PC-9 (cell line): ENCODE results near the gene CACNA1D. TPM values are rescaled to one million over a fixed set of nuclear protein-coding genes. Genes with fewer than 3 reads are reported as not detected.

Experiments used
- BruUV-seq: library from RNA; stranded (reverse); fragments of 400-500 nt; replicated peaks from 2 replicates; lab custom pipeline; 2021; lab: Mats Ljungman, UMichigan
- CTCF ChIA-PET: fragments of 300-600 bp; sonication (Branson Sonifier 250); formaldehyde crosslinking; loops from one replicate; lab custom pipeline; 2022; ENCODE audit warnings: antibody characterized with exemption; lab: Charles Lee
- POLR2A ChIA-PET: fragments of 300-600 bp; sonication (Branson Sonifier 250); formaldehyde crosslinking; loops from one replicate; lab custom pipeline; 2022; ENCODE audit warnings: antibody characterized with exemption; ENCODE audit not compliant: unreplicated experiment; lab: Charles Lee
- DNase-seq, 2 experiments: peaks; one replicate each; pipeline versions ENCODE4 v3.0.0 to v3.0.0-alpha.2; 2015 to 2022; ENCODE audit warnings: mixed read lengths in 1 of 2
- H2AFZ ChIP-seq: fragments of 200-600 bp; sonication (generic); 2 replicates; pipeline ENCODE4 v1.8.1; 2017; ENCODE audit warnings: antibody characterized with exemption
- H3F3A ChIP-seq: fragments of 200-600 bp; sonication (generic); 2 replicates; pipeline ENCODE4 v1.8.1; 2017; ENCODE audit warnings: antibody characterized with exemption, mild to moderate bottlenecking, low read depth; ENCODE audit not compliant: insufficient read depth
- H3K27ac ChIP-seq: fragments of 200-600 bp; sonication (generic); 2 replicates; pipeline ENCODE4 v1.6.1; 2016; ENCODE audit warnings: mixed run types
- H3K27me3 ChIP-seq: fragments of 200-600 bp; sonication (generic); 2 replicates; pipeline ENCODE4 v1.6.1; 2016; ENCODE audit warnings: low read depth, mixed run types; ENCODE audit not compliant: insufficient read depth
- H3K36me3 ChIP-seq: fragments of 200-600 bp; sonication (generic); 2 replicates; pipeline ENCODE4 v1.6.1; 2016; ENCODE audit warnings: low read depth, mixed run types
- H3K4me1 ChIP-seq: fragments of 200-600 bp; sonication (generic); replicated peaks from 2 replicates; pipeline ENCODE4 v1.6.1; 2016; ENCODE audit warnings: mixed run types; ENCODE audit not compliant: insufficient read depth
- H3K4me2 ChIP-seq: fragments of 200-600 bp; sonication (generic); 2 replicates; pipeline ENCODE4 v1.6.1; 2017; ENCODE audit warnings: mixed run types
- H3K4me3 ChIP-seq: fragments of 200-600 bp; sonication (generic); 2 replicates; pipeline ENCODE4 v1.6.1; 2016; ENCODE audit warnings: mixed run types
- H3K79me2 ChIP-seq: fragments of 200-600 bp; sonication (generic); 2 replicates; pipeline ENCODE4 v1.6.1; 2017; ENCODE audit warnings: low read depth, mixed run types
- H3K9me2 ChIP-seq: fragments of 200-600 bp; sonication (generic); 2 replicates; pipeline ENCODE4 v1.8.1; 2017; ENCODE audit warnings: mild to moderate bottlenecking; ENCODE audit not compliant: insufficient read depth
- H3K9me3 ChIP-seq: fragments of 200-600 bp; sonication (generic); 2 replicates; pipeline ENCODE4 v1.8.1; 2016; ENCODE audit warnings: low read depth; ENCODE audit not compliant: insufficient read depth
- H4K20me1 ChIP-seq: fragments of 200-600 bp; sonication (generic); 2 replicates; pipeline ENCODE4 v1.8.1; 2017; ENCODE audit not compliant: insufficient read depth
- EZH2 ChIP-seq: fragments of 200-600 bp; sonication (generic); IDR thresholded peaks from 2 replicates; pipeline ENCODE4 v1.8.0; 2017; ENCODE audit warnings: antibody characterized with exemption, low read depth
- intact Hi-C: fragments of 100-400 bp; cut with micrococcal nuclease; formaldehyde crosslinking; loops from one replicate; pipeline ENCODE4 v1.10.0; 2022; ENCODE audit not compliant: unreplicated experiment
- total RNA-seq: library from RNA; stranded (reverse); gene quantifications from 2 replicates; pipeline ENCODE4 v1.2.3, GENCODE V29; 2021
- TF ChIP-seq, protein P1 (sequence below): fragments of 200-600 bp; sonication (generic); conservative IDR thresholded peaks from 2 replicates; pipeline ENCODE4 v1.6.1; 2017; ENCODE audit warnings: mixed run types, antibody characterized with exemption, mild to moderate bottlenecking, moderate library complexity

CACNA1D gene
- total RNA-seq, 1 experiment from 2014 or later: not detected

DNA sequence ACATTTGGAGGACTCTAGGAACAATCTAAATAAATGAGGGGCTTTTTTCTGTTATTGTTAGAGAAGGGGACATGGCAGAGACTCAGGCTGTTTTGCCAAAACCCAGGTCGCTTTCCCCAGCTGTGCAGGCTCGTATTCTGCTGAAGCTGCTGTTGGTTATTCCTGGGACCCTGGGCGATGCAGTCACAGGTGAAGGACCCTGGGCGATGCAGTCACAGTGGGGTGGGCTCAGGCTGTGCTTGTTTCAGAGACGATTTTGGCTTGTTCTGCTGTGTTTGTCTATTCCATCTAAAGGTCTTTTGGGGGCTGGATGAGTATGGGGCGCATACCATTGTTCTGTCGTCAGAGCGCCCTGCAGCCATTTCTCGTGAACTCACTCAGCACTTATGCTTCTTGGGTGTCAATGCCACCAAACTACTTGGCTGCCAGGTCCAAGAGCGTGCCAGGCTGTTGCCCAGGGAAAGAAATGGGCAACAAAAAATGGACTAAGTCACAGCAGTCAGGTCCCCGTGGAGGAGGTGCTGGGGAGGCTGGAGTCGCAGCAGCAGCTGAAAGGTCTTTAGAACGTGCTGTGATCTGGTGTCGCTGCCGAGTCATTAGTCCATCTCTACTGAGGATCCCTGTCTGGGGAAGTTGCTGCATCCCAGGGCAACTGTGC lies 200.4 kb downstream of the CACNA1D start:
- no peak overlapping the region for H3K4me2 ChIP-seq
- H3K79me2 ChIP-seq: no peaks in the 10 kb centered on the region
- no peak overlapping the region for H3K27ac ChIP-seq
- no peaks in the 10 kb centered on the region for H3K9me3 ChIP-seq
- H3K9me2 ChIP-seq: no peaks in the 10 kb centered on the region
- no peaks in the 10 kb centered on the region for H3F3A ChIP-seq
- CTCF ChIA-PET: no interaction called here
- TF ChIP-seq, protein P1, sequence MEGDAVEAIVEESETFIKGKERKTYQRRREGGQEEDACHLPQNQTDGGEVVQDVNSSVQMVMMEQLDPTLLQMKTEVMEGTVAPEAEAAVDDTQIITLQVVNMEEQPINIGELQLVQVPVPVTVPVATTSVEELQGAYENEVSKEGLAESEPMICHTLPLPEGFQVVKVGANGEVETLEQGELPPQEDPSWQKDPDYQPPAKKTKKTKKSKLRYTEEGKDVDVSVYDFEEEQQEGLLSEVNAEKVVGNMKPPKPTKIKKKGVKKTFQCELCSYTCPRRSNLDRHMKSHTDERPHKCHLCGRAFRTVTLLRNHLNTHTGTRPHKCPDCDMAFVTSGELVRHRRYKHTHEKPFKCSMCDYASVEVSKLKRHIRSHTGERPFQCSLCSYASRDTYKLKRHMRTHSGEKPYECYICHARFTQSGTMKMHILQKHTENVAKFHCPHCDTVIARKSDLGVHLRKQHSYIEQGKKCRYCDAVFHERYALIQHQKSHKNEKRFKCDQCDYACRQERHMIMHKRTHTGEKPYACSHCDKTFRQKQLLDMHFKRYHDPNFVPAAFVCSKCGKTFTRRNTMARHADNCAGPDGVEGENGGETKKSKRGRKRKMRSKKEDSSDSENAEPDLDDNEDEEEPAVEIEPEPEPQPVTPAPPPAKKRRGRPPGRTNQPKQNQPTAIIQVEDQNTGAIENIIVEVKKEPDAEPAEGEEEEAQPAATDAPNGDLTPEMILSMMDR: no peak
- TF ChIP-seq EZH2: no peak
- POLR2A ChIA-PET: no interaction called here
- BruUV-seq: no TSS peak
- no peak overlapping the region for H2AFZ ChIP-seq
- H3K4me1 ChIP-seq: no peaks in the 10 kb centered on the region
- H4K20me1 ChIP-seq: no peaks in the 10 kb centered on the region
- intact Hi-C loops: no loop called here
- peaks cover 56% of the 10 kb centered on the region for H3K27me3 ChIP-seq
- no peaks in the 10 kb centered on the region for H3K36me3 ChIP-seq
- no peak overlapping the region for H3K4me3 ChIP-seq
- no peak for DNase-seq

DNA sequence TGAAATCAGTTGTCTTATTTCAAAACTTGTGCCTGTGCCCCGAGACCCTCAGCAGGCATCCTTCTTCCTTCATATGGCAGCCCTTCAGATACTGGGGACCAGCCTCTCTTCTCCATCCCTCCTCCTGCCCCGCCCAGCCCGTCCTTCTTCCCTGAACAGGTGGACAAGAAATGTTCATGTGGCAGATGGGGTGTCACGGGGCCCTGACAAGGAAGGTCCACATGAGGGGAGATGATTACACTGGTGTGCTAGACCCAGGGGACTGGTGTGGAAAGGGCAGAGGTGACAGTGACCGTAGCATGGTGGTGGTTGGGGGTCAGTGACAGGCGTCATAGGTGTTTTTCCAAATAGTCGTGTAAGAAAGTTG lies 200.9 kb downstream of the CACNA1D start:
- DNase-seq: no peak
- Histone ChIP-seq H3K9me3 (no peaks in the 10 kb centered on the region), H3F3A (no peaks in the 10 kb centered on the region), H3K79me2 (no peaks in the 10 kb centered on the region), H3K9me2 (no peaks in the 10 kb centered on the region), H3K27me3 (peaks cover 51% of the 10 kb centered on the region), H3K27ac (no peak overlapping the region), H3K4me3 (no peak overlapping the region), H4K20me1 (no peaks in the 10 kb centered on the region), H3K4me1 (no peaks in the 10 kb centered on the region), H3K4me2 (no peak overlapping the region), H3K36me3 (no peaks in the 10 kb centered on the region), H2AFZ (no peak overlapping the region)
- ChIA-PET POLR2A (no interaction called here), CTCF (no interaction called here)
- no TSS peak for BruUV-seq
- TF ChIP-seq, protein P1: no peak
- no peak for TF ChIP-seq EZH2
- intact Hi-C loops: no loop called here

DNA sequence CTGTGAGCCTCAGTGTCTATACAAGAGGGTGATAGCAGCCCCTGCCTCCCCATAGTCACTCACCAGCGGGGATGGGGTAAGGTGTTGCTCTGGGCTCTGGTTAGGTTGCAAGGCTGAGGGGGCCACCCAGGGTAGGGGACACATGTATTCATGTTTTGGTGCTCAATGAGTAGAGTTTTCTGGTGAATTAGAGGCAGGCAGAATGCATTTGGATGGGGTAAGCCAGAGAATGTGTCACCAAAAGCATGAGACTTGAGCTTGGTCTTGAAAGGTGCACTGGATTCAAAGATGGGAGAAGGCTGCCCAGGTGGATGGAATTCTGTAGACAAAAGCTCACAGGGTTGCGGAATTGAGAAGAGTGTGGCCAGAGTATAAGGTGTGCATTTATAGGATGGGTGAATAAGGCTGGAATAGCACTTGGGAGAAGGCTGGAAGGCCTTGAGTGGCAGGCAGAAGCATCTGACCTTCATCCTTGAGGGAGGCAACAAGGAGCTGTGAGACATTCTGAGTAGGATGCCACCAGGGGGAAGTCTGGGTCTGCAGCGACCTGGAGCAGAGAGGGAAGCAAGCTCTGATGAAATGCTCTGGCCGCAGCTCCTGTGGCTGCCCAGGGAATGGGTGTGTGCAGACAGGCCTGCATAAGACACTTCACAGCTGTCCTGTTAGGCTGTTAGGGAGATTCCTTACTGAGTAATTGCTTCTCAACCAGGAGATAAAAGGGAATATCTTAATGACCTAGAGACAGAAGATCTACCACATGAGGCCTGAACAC lies 202.2 kb downstream of the CACNA1D start:
- H3K79me2 ChIP-seq: no peaks in the 10 kb centered on the region
- H3K36me3 ChIP-seq: no peaks in the 10 kb centered on the region
- no peak overlapping the region for H2AFZ ChIP-seq
- H3K4me1 ChIP-seq: no peaks in the 10 kb centered on the region
- H3K27ac ChIP-seq: no peak overlapping the region
- no peak for DNase-seq
- TF ChIP-seq, protein P1: no peak
- no peak for TF ChIP-seq EZH2
- no peak overlapping the region for H3K4me2 ChIP-seq
- no peaks in the 10 kb centered on the region for H3K9me2 ChIP-seq
- ChIA-PET CTCF (no interaction called here), POLR2A (no interaction called here)
- intact Hi-C loops: no loop called here
- no peak overlapping the region for H3K4me3 ChIP-seq
- no TSS peak for BruUV-seq
- H3K27me3 ChIP-seq: peaks cover 48% of the 10 kb centered on the region
- no peaks in the 10 kb centered on the region for H4K20me1 ChIP-seq
- no peaks in the 10 kb centered on the region for H3K9me3 ChIP-seq
- no peaks in the 10 kb centered on the region for H3F3A ChIP-seq
